ENCODE data around the gene NUP214. TPM values are rescaled to one million over a fixed set of nuclear protein-coding genes. Genes with fewer than 3 reads are reported as not detected.

Gene NUP214
- total and polyA plus RNA-seq, 2 of the 8 experiments (the other 6 are each of a cell fraction or from before 2014, with no cell fraction given), result 28.6 to 50.2 TPM

DNA sequence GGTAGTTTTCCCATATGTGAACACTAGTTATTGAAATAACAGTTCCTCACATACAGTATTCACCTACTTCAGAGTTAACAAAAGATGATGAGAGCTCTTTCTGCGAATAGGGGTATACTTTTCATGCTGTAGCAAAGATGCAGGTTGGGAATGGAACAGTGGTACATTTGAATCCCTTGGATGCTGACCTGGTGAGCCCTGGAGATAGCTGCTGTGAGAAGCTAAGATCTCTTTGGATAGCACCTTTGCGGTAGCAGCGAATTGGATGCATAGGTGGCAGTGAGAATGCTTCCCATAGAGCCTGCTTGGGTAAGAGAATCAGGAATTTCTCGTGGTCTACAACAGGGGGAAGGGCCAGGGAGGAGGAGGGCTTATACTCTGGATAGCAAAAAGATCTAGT, 61.2 kb downstream of the NUP214 start:
- Histone ChIP-seq H3K9me3 (ENCODE audit: insufficient read depth in 2 of 2, low read depth in 1 of 2, low read length in 1 of 2) (no peaks in the 10 kb centered on the region), H4K8ac (ENCODE audit: extremely low read depth, insufficient read depth, low read length) (no peak overlapping the region), H2BK5ac (ENCODE audit: low read depth, low read length) (no peak overlapping the region), H4K5ac (ENCODE audit: insufficient read length, low read depth, low read length) (no peak overlapping the region), H3K27ac (ENCODE audit: low read depth, low read length) (no peak overlapping the region), H3K14ac (ENCODE audit: insufficient read length) (no peak overlapping the region), H3K9ac (replicated peaks in 1 of 4; ENCODE audit: extremely low read depth in 1 of 4, low read depth in 3 of 4, low read length in 3 of 4) (no peak overlapping the region), H3K56ac (replicated peaks; ENCODE audit: insufficient read length, low read depth, low read length) (no peak overlapping the region), H3K36me3 (ENCODE audit: control insufficient read depth in 2 of 4, insufficient read depth in 4 of 4, low read length in 3 of 4) (peaks cover 3 to 39% (median 15%) of the 10 kb centered on the region in 4 experiments), H2AK5ac (ENCODE audit: low read depth, low read length) (no peak overlapping the region), H3K4ac (replicated peaks; ENCODE audit: insufficient read length, low read depth, low read length) (no peak overlapping the region), H2BK15ac (ENCODE audit: low read length) (no peak overlapping the region), H3K79me1 (ENCODE audit: low read depth, low read length) (no peaks in the 10 kb centered on the region), H2BK20ac (ENCODE audit: low read length) (no peak overlapping the region), H2BK120ac (replicated peaks; ENCODE audit: low read depth, low read length) (no peak overlapping the region), H2BK12ac (ENCODE audit: low read depth, low read length) (no peak overlapping the region), H3K4me2 (ENCODE audit: insufficient read depth in 1 of 2, low read depth in 2 of 2, low read length in 2 of 2) (no peak overlapping the region), H2AFZ (ENCODE audit: low read length) (no peak overlapping the region), H4K91ac (replicated peaks; ENCODE audit: insufficient read length, low read length) (no peak overlapping the region), H3K4me1 (replicated peaks in 1 of 4; ENCODE audit: control insufficient read depth in 3 of 4, insufficient read depth in 4 of 4, low read length in 3 of 4) (no peaks in the 10 kb centered on the region), H3K27me3 (replicated peaks in 1 of 4; ENCODE audit: control insufficient read depth in 3 of 4, extremely low read depth in 1 of 4, insufficient read depth in 3 of 4, low read length in 3 of 4) (no peaks in the 10 kb centered on the region), H3K18ac (ENCODE audit: extremely low read depth, low read length) (no peak overlapping the region), H3K79me2 (ENCODE audit: control insufficient read depth in 1 of 2, insufficient read depth in 2 of 2, low read length in 2 of 2) (no peaks in the 10 kb centered on the region), H3K4me3 (ENCODE audit: extremely low read depth in 1 of 4, insufficient read depth in 2 of 4, low read depth in 3 of 4, low read length in 4 of 4) (no peak overlapping the region), H4K20me1 (replicated peaks in 1 of 2; ENCODE audit: control insufficient read depth in 1 of 2, insufficient read depth in 2 of 2, low read length in 2 of 2) (no peaks in the 10 kb centered on the region), H3K23ac (ENCODE audit: insufficient read length) (no peak overlapping the region), H3K23me2 (ENCODE audit: low read depth, low read length) (no peaks in the 10 kb centered on the region)
- POLR2A ChIA-PET (ENCODE audit: partially characterized antibody), result interaction anchor here (1.8 kb wide), 1 partner anchor 9 kb away, joined by 4 read pairs; no protein-coding TSS in a partner anchor
- DNase-seq (ENCODE audit: low read depth in 1 of 2, low spot score in 2 of 2) (no peak), FAIRE-seq (no peak)
- CTCF ChIA-PET (ENCODE audit: partially characterized antibody), result interaction anchor here (0.7 to 1.9 kb wide), 5 partner anchors 9 to 150 kb away, joined by 3 to 9 read pairs (median 3); no protein-coding TSS in a partner anchor
- TF ChIP-seq CHD2 (IDR thresholded peaks at IDR 0.05; ENCODE audit: low read length), result no peak
- TF ChIP-seq EP300 (IDR thresholded peaks at IDR 0.05; ENCODE audit: borderline replicate concordance in 1 of 2, low read depth in 2 of 2, low read length in 2 of 2), result no peak
- no peak for TF ChIP-seq RAD21 (IDR thresholded peaks at IDR 0.05 in 1 of 2, conservative IDR thresholded peaks at IDR 0.05 in 1 of 2; ENCODE audit: low read depth in 2 of 2, low read length in 2 of 2)
- no peak for TF ChIP-seq GABPA (IDR thresholded peaks at IDR 0.05; ENCODE audit: borderline replicate concordance, insufficient read depth, low read length)
- no peak for TF ChIP-seq RBBP5 (IDR thresholded peaks at IDR 0.05; ENCODE audit: borderline replicate concordance, low read depth, low read length)
- no peak for TF ChIP-seq SIN3A (conservative IDR thresholded peaks at IDR 0.05 in 1 of 2, IDR thresholded peaks at IDR 0.05 in 1 of 2; ENCODE audit: low read depth in 1 of 2, low read length in 2 of 2)
- no peak for TF ChIP-seq TAF7 (optimal IDR thresholded peaks at IDR 0.05; ENCODE audit: borderline replicate concordance, low read depth, low read length)
- no peak for TF ChIP-seq RFX5 (IDR thresholded peaks at IDR 0.05; ENCODE audit: borderline replicate concordance, low read depth, low read length)
- TF ChIP-seq NANOG (IDR thresholded peaks at IDR 0.05; ENCODE audit: insufficient read depth, low read depth, low read length, poor library complexity, severe bottlenecking), result no peak
- 92% methylated on average over 4 of the region's 4 CpGs; no CpG with 5 or more reads in 1 of the 2 experiments for WGBS, 2 experiments (ENCODE audit: extremely low coverage in 1 of 2, insufficient coverage in 1 of 2, insufficient read length in 1 of 2, insufficient replicate concordance in 2 of 2, low coverage in 1 of 2, low lambda C conversion rate in 2 of 2, missing lambda C conversion rate in 1 of 2)

Data from H1 (cell line).